ENCODE data around the gene OR6J1.

DNA sequence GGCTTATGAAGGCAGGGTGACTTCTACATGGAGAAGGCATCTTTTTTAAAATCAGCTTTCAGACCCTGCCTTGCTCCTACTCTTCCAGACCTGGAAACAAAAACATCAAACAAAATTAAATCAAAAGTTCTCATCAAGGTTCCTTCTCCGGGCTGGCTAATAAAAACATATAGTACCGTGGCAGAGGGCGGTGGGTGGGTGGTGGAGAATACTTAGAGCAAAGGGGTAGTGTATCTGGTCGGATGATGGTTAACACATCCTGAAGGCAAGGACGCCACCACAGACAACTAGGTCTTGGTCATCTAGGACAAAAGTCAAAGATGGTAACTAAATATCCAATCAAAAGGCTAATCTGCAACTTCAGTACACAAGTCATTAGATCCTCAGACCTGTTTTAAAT lies 56.9 kb downstream of the OR6J1 start:
- TF ChIP-seq, protein P1, sequence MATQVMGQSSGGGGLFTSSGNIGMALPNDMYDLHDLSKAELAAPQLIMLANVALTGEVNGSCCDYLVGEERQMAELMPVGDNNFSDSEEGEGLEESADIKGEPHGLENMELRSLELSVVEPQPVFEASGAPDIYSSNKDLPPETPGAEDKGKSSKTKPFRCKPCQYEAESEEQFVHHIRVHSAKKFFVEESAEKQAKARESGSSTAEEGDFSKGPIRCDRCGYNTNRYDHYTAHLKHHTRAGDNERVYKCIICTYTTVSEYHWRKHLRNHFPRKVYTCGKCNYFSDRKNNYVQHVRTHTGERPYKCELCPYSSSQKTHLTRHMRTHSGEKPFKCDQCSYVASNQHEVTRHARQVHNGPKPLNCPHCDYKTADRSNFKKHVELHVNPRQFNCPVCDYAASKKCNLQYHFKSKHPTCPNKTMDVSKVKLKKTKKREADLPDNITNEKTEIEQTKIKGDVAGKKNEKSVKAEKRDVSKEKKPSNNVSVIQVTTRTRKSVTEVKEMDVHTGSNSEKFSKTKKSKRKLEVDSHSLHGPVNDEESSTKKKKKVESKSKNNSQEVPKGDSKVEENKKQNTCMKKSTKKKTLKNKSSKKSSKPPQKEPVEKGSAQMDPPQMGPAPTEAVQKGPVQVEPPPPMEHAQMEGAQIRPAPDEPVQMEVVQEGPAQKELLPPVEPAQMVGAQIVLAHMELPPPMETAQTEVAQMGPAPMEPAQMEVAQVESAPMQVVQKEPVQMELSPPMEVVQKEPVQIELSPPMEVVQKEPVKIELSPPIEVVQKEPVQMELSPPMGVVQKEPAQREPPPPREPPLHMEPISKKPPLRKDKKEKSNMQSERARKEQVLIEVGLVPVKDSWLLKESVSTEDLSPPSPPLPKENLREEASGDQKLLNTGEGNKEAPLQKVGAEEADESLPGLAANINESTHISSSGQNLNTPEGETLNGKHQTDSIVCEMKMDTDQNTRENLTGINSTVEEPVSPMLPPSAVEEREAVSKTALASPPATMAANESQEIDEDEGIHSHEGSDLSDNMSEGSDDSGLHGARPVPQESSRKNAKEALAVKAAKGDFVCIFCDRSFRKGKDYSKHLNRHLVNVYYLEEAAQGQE (IDR thresholded peaks at IDR 0.05; ENCODE audit: low read depth, low read length): no peak
- TF ChIP-seq, protein P2, sequence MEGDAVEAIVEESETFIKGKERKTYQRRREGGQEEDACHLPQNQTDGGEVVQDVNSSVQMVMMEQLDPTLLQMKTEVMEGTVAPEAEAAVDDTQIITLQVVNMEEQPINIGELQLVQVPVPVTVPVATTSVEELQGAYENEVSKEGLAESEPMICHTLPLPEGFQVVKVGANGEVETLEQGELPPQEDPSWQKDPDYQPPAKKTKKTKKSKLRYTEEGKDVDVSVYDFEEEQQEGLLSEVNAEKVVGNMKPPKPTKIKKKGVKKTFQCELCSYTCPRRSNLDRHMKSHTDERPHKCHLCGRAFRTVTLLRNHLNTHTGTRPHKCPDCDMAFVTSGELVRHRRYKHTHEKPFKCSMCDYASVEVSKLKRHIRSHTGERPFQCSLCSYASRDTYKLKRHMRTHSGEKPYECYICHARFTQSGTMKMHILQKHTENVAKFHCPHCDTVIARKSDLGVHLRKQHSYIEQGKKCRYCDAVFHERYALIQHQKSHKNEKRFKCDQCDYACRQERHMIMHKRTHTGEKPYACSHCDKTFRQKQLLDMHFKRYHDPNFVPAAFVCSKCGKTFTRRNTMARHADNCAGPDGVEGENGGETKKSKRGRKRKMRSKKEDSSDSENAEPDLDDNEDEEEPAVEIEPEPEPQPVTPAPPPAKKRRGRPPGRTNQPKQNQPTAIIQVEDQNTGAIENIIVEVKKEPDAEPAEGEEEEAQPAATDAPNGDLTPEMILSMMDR (IDR thresholded peaks at IDR 0.05): no peak
- TF ChIP-seq SMC3 (IDR thresholded peaks at IDR 0.05; ENCODE audit: low read depth, low read length): no peak
- no peak for TF ChIP-seq FOXM1 (IDR thresholded peaks at IDR 0.05; ENCODE audit: low read depth)
- no peak for TF ChIP-seq CHD2 (IDR thresholded peaks at IDR 0.05; ENCODE audit: low read length, partially characterized antibody)

All from SK-N-SH (cell line).